CD4-positive, alpha-beta T cell treated with Interleukin-1 beta for 1 hour (primary cell): ENCODE results near the gene LIMS1.
"Not testable (repeated sequence)": the region's sequence is repeated elsewhere in the genome, so short reads cannot be mapped to it uniquely, and the experiment has no call there.

Experiments
- DNase-seq, 2 donors: peaks; one replicate each; pipeline ENCODE4 v3.0.0-alpha.2; 2020 to 2022

The LIMS1 gene

DNA sequence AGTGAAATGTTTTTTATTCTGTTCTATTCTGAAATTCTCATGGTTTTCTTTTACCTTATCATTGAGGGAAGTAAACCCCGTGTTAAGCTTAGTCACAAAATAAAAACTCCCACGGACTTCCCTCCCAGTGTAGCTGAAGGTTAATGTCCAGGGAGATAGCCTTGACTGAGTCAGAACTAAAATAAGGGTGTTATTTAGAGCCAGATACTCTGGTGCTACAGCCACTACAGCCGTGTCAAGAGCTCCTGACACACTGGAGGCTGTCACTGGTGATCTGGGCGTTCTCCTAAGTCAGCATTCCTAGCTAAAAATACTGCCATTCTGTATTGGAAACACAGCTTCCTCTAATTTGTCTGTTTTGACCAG lies 103.0 kb downstream of the LIMS1 start:
- peak in 1 of 2 donors; percentile 65 for DNase-seq

DNA sequence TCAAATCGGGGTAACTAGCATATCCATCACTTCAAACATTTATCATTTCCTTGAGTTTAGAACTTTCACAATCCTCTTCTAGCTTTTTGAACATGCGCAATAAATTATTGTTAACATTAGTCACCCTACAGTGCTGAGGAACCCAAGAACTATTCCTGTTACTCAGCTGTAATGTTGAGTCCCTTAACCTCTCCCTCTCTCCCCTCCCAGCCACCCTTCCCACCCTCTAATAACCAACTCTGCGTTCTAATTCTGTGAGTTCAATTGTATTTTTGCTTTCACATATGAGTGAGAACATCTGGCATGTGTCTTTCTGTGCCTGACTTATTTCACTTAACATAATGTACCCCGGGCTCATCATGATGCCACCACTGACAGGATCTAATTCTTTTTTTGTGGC lies 106.5 kb downstream of the LIMS1 start:
- DNase-seq, result no peak

DNA sequence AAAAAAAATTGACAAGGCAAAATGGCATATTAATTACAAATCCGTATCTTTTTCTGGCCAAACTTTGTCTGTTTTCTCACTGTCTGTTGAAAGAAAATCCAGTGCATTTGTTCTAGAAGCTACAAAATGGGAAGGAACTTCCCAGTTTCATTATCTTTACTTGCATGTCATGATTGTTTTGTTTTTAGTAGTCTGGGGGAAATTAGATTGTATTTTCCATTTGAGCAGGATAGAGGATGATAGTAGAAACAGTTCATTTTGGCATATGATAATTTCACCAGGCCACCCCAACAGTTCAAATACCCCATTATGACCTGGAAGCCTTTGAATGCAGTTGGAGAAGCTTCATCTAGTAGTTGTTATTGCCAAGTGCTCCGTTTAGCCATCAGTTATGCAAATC lies 107.5 kb downstream of the LIMS1 start:
- DNase-seq, result no peak

- DNase-seq, result no peak
Measured at GRCh38 chr2:108643261-108643849, 109.1 kb downstream of the LIMS1 start.

DNA sequence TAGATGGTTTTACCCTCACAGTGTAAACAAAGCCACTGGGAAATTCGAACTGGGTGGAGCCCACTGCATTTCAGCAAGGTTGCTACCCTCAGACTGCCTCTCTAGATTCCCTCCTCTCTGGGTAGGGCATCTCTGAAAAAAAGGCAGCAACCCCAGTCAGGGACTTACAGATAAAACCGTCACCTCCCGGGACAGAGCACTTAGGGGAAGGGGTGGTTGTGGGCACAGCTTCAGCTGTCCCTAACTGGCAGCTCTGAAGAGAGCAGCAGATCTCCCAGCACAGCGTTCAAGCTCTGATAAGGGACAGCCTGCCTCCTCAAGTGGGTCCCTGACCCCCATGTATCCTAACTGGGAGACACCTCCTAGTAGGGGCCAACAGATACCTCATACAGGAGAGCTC lies 109.6 kb downstream of the LIMS1 start:
- DNase-seq, result not testable (repeated sequence)

DNA sequence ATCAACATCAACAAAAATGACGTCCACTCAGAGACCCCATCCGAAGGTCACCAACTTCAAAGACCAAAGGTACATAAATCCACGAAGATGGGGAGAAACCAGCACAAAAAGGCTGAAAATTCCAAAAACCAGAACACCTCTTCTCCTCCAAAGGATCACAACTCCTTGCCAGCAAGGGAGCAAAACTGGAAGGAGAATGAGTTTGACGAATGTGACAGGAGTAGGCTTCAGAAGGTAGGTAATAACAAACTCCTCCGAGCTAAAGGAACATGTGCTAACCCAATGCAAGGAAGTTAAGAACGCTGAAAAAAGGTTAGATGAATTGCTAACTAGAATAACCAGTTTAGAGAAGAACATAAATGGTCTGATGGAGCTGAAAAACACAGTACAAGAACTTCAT lies 110.2 kb downstream of the LIMS1 start:
- DNase-seq, result not testable (repeated sequence)

DNA sequence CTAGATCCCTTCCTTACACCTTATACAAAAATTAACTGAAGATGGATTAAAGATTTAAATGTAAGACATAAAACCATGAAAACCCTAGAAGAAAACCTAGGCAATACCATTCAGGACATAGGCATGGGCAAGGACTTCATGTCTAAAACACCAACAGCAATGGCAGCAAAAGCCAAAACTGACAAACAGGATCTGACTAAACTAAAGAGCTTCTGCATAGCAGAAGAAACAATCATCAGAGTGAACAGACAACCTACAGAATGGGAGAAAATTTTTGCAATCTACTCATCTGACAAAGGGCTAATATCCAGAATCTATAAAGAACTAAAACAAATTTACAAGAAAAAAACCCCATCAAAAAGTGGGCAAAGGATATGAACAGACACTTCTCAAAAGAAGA lies 114.5 kb downstream of the LIMS1 start:
- not testable (repeated sequence) for DNase-seq

DNA sequence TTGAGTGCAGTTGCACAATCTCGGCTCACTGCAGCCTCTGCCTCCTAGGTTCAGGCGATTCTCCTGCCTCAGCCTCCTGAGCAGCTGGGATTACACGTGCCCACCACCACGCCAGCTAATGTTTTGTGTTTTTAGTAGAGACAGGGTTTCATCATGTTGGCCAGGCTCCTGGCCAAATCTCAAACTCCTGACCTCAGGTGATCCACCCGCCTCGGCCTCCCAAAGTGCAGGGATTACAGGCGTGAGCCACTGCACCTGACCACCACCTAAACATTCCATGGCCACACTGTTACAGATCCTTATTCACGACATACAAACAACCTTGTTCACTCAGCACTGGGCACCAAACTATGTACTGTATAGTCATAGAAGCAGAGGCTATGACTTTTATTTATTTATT lies 116.2 kb downstream of the LIMS1 start:
- DNase-seq, result not testable (repeated sequence)

DNA sequence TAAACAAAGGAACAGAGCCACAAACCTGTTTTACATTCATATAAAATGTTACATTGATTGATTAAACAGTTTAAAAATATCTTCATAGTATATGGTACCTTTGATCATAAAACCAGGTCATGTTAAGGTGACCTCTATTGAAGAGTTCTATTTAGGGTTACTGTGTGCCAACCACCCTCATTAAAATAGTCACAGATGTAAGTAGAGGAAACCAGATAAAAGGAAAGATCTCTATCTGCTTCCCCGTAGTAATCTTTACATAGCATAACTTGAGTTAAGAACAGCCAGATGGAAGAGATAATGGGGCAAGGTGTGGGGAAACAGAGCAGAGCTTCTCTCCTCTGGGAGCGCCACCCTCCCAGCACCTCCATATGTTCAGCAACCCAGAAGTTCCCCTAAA lies 117.2 kb downstream of the LIMS1 start:
- DNase-seq, result peak in 1 of 2 donors; percentile 24

- peak; percentile 46 to 75 for DNase-seq
Measured at GRCh38 chr2:108652187-108652931, 118.1 kb downstream of the LIMS1 start.

DNA sequence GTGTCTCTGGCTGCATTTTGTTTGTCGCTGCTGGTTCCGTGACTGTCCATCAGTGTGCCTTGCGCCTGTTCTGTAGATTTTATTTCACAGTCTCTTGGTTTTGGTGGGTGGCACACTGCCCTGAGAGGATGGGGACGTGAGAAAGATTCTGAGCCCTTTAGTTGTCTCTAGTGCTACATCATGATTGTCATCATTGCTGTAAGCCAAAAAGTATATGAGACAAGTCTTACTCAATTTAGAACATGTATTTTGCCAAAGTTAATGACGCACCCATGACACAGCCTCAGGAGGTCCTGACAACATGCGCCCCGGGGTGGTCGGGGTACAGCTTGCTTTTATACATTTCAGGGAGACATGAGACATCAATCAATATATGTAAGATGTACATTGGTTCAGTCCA lies 119.2 kb downstream of the LIMS1 start:
- not testable (repeated sequence) for DNase-seq

DNA sequence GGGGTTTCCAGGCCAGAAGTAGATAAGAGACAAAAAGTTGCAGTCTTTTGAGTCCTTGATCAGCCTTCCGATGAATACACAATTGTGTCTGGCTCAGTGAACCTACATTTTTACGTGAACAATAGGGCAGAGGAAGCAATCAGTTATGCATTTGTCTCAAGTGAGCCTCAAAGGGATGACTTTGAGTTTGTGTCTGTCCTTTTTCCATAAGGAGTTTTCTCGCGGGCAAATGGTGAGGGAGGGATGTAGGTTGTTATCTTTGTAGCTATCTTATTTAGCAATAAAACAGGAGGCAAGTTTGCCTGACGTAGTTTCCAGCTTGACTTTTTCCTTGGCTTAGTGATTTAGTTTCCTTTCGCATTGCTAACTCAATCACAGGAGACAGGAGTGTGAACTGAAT lies 119.6 kb downstream of the LIMS1 start:
- not testable (repeated sequence) for DNase-seq

DNA sequence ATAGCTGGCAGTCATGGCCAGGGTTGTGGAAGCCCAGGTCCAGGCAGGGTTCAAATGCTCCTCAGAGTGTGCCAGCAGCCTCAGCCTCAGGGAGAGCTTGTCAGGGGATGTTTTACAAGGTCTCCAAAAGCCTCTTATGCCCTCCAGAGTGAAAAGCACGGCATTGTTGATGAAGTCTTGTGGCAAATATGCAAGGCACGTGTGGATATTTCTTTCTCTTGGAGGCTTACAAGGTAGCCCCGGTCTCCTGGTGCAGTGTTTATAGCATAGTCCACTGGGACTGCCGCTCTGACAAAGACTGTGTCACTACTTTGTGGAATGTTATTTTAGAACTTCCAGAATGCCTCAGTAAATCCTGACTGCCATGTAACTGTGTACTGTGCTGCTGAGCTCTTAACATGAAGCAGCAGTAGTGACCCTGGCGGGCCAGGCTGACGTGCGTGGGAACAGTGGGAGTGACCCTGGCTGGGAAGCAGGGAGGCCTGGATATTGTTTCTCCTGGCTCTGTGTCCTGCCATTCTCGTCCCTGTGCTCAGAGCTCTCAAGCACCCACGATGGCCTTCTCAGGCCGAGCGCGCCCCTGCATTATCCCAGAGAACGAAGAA lies 120.4 kb downstream of the LIMS1 start:
- DNase-seq, result not testable (repeated sequence)

GRCh38 chr2:108655270-108655669 lies 121.0 kb downstream of the LIMS1 start:
- not testable (repeated sequence) for DNase-seq

- DNase-seq, result not testable (repeated sequence)
Measured at GRCh38 chr2:108656282-108656681, 122.0 kb downstream of the LIMS1 start.

GRCh38 chr2:108657517-108657916 lies 123.2 kb downstream of the LIMS1 start:
- not testable (repeated sequence) for DNase-seq

DNA sequence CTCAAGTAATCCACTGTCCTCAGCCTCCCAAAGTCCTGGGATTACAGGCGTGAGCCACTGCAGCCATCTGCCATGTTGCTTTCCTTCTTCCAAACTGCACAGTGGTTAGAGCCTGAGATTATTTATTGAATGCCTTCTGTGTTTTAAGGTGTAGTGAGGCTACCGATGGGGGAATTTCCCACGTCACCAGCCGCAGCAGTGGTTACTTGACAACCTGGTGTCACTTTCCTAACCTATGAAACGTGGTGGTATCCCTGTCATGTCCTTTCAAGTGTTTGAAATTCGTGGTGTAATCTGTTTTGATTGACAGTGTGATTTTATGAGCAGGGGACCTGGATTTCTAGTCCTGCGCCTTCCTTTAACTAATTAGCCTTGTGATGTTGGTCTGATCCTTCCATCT lies 124.3 kb downstream of the LIMS1 start:
- DNase-seq, result not testable (repeated sequence)

- not testable (repeated sequence) for DNase-seq
Measured at GRCh38 chr2:108661493-108661892, 127.2 kb downstream of the LIMS1 start.

GRCh38 chr2:108662207-108662612 lies 127.9 kb downstream of the LIMS1 start:
- DNase-seq, result not testable (repeated sequence)

GRCh38 chr2:108663346-108663745 lies 129.1 kb downstream of the LIMS1 start:
- DNase-seq, result not testable (repeated sequence)

DNA sequence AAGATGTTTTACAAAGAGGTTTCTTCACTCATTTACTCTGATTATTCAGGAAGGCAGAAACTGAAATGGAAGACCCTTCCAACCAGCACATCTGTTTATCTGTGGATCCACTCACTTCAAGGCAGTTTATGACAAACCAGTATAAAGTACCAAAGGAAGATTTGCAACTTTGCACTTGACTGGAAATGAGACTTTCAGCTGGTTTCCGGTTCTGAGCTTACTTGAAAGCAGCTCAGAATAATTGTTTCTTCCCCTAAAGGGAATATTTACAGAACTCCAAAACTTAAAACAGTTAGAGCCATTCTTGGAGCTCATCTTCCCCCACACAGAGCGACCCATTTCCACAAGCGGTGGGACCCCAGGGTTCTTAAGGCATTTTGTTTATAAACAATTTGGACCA lies 129.8 kb downstream of the LIMS1 start:
- not testable (repeated sequence) for DNase-seq

DNA sequence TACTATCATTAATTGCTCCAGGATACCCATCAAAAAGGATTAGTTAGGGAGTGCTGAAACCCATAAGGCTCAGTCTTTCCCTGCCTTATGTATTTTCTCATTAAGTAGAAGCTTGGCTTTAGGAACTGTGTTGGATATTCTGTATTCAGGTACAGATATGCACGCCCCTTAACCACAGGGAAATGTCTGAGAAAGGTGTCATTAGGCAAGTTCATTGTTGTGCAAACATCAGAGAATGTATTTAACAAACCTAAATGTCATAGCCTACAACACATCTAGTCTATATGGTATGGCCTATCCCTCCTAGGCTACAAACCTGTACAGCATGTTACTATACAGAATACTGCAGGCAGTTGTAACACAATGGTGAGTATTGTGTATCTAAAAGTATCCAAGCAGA lies 130.7 kb downstream of the LIMS1 start:
- not testable (repeated sequence) for DNase-seq

- DNase-seq, result not testable (repeated sequence)
Measured at GRCh38 chr2:108665975-108666374, 131.7 kb downstream of the LIMS1 start.

DNA sequence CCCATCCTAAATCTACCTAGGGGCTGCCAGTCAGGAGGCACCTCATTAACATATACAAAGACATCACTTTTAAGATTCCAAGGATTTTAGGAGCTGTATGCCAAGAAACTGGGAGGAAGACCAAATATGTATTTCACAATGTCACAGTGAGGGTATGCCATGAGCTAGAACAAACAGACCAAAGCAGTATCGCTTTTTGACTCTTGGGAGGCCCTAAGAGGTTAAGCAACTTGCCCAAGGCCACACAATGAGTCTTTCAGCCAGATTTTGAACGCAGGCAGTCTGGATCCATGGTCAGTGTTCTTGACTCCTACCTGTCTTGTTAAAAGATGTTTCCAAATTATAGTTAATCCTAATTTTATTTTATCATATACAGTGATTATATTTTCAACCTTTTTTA lies 132.9 kb downstream of the LIMS1 start:
- DNase-seq, result not testable (repeated sequence)
